GM23338 (cell line): ENCODE results near the gene SPATA1. TPM values are rescaled to one million over a fixed set of nuclear protein-coding genes. Genes with fewer than 3 reads are reported as not detected.

Experiments
- ATAC-seq: fragments of 200-7000 bp; cut with Tn5 transposase; 3 replicates; pipeline ENCODE4 v1.9.1; 2020
- DNase-seq: peaks from one replicate; pipeline ENCODE4 v3.0.0-alpha.2; 2015; ENCODE audit warnings: low spot score
- H2AFZ ChIP-seq: fragments of 200-600 bp; sonication (generic); 2 replicates; pipeline ENCODE4 v1.8.0; 2016; ENCODE audit warnings: antibody characterized with exemption, mild to moderate bottlenecking, moderate library complexity
- H3F3A ChIP-seq: fragments of 200-600 bp; sonication (generic); replicated peaks from 2 replicates; pipeline ENCODE4 v1.8.0; 2017; ENCODE audit warnings: antibody characterized with exemption, mixed run types, low read depth
- H3K27ac ChIP-seq: fragments of 200-600 bp; sonication (generic); 2 replicates; pipeline ENCODE4 v1.6.1; 2016; ENCODE audit warnings: low read depth
- H3K27me3 ChIP-seq: fragments of 200-600 bp; sonication (generic); 2 replicates; pipeline ENCODE4 v1.8.0; 2016; ENCODE audit warnings: mild to moderate bottlenecking, mixed run types, moderate library complexity; ENCODE audit not compliant: insufficient read depth
- H3K36me3 ChIP-seq: fragments of 200-600 bp; sonication (generic); 2 replicates; pipeline ENCODE4 v1.8.0; 2016; ENCODE audit warnings: mild to moderate bottlenecking; ENCODE audit not compliant: insufficient read depth
- H3K4me1 ChIP-seq: fragments of 200-600 bp; sonication (generic); 2 replicates; pipeline ENCODE4 v1.8.0; 2016; ENCODE audit warnings: mild to moderate bottlenecking, moderate library complexity; ENCODE audit not compliant: insufficient read depth
- H3K4me2 ChIP-seq: fragments of 200-600 bp; sonication (generic); 2 replicates; pipeline ENCODE4 v1.7.1; 2017; ENCODE audit warnings: mixed run types
- H3K4me3 ChIP-seq: fragments of 200-600 bp; sonication (generic); 2 replicates; pipeline ENCODE4 v1.6.1; 2016; ENCODE audit warnings: mixed run types
- H3K79me2 ChIP-seq: fragments of 200-600 bp; sonication (generic); replicated peaks from 2 replicates; pipeline ENCODE4 v1.8.0; 2017; ENCODE audit warnings: mild to moderate bottlenecking; ENCODE audit not compliant: insufficient read depth
- H3K9me2 ChIP-seq: fragments of 200-600 bp; sonication (generic); 2 replicates; pipeline ENCODE4 v1.8.0; 2017; ENCODE audit not compliant: insufficient read depth
- H4K20me1 ChIP-seq: fragments of 200-600 bp; sonication (generic); replicated peaks from 2 replicates; pipeline ENCODE4 v1.8.0; 2017; ENCODE audit warnings: mild to moderate bottlenecking; ENCODE audit not compliant: insufficient read depth
- H3K27ac Mint-ChIP-seq: 2 replicates; pipeline ENCODE4 v1.8.0; 2020; ENCODE audit warnings: inconsistent platforms, mild to moderate bottlenecking, moderate library complexity, mixed read lengths
- H3K27me3 Mint-ChIP-seq: 3 replicates; pipeline ENCODE4 v1.8.0; 2022; ENCODE audit warnings: low read depth, mild to moderate bottlenecking, moderate library complexity, mixed read lengths, inconsistent platforms; ENCODE audit not compliant: insufficient read depth, poor library complexity
- H3K36me3 Mint-ChIP-seq: 3 replicates; pipeline ENCODE4 v1.8.0; 2021; ENCODE audit warnings: low read depth, mild to moderate bottlenecking, inconsistent platforms, moderate library complexity, mixed read lengths
- H3K4me1 Mint-ChIP-seq: 3 replicates; pipeline ENCODE4 v1.8.0; 2020; ENCODE audit warnings: mild to moderate bottlenecking, inconsistent platforms, mixed read lengths
- H3K4me3 Mint-ChIP-seq: 3 replicates; pipeline ENCODE4 v1.8.0; 2021; ENCODE audit warnings: moderate library complexity, mild to moderate bottlenecking, inconsistent platforms, mixed read lengths
- H3K9me3 Mint-ChIP-seq: 3 replicates; pipeline ENCODE4 v1.8.0; 2020; ENCODE audit warnings: moderate library complexity, mild to moderate bottlenecking, inconsistent platforms, mixed read lengths
- CREB1 ChIP-seq: fragments of 250-450 bp; sonication (Bioruptor Pico); IDR thresholded peaks from 2 replicates; pipeline ENCODE4 v1.5.0; 2020; ENCODE audit warnings: low read depth, mild to moderate bottlenecking, moderate library complexity
- EZH2 ChIP-seq: fragments of 200-600 bp; sonication (generic); IDR thresholded peaks from one replicate; pipeline ENCODE4 v1.8.0; 2017; ENCODE audit warnings: antibody characterized with exemption, mild to moderate bottlenecking, low read depth; ENCODE audit not compliant: unreplicated experiment
- EZH2phosphoT487 ChIP-seq: fragments of 200-600 bp; sonication (generic); IDR thresholded peaks from one replicate; pipeline ENCODE4 v1.8.1; 2018; ENCODE audit warnings: antibody characterized with exemption; ENCODE audit not compliant: unreplicated experiment
- JUNB ChIP-seq: IDR thresholded peaks from one replicate; pipeline ENCODE4 v1.6.1; 2016; ENCODE audit warnings: antibody characterized with exemption; ENCODE audit not compliant: unreplicated experiment
- NANOG ChIP-seq: IDR thresholded peaks from 2 replicates; pipeline ENCODE4 v1.6.1; 2016; ENCODE audit warnings: antibody characterized with exemption, borderline replicate concordance
- POLR2AphosphoS5 ChIP-seq: IDR thresholded peaks from 2 replicates; pipeline ENCODE4 v1.6.1; 2016; ENCODE audit warnings: antibody characterized with exemption, low read depth
- STAT1 ChIP-seq: IDR thresholded peaks from one replicate; pipeline ENCODE4 v1.6.1; 2016; ENCODE audit warnings: antibody characterized with exemption; ENCODE audit not compliant: unreplicated experiment
- ZNF114 ChIP-seq: fragments of 250-450 bp; sonication (Bioruptor Pico); IDR thresholded peaks from 2 replicates; pipeline ENCODE4 v1.5.0; 2020; ENCODE audit warnings: mild to moderate bottlenecking, moderate library complexity
- polyA plus RNA-seq: library from polyadenylated mRNA; unstranded; fragments of >200 nt; fragmentation: Nextera tagmentation; extraction: Ambion mirVana; gene quantifications from 2 replicates; pipeline ENCODE4 v1.2.1, GENCODE V29; 2016
- total RNA-seq: library from RNA; depleted of rRNA; stranded (reverse); fragments of >200 nt; shearing (Covaris generic); gene quantifications from 2 replicates; pipeline ENCODE4 v1.2.3, GENCODE V29; 2014
- TF ChIP-seq, protein P1 (sequence below), 2 experiments: fragments of 200-600 bp in 1 of 2; sonication (generic) in 1 of 2; conservative IDR thresholded peaks; 2 replicates each; pipeline versions ENCODE4 v1.5.1 to v1.6.1; 2016 to 2017; ENCODE audit warnings: antibody characterized with exemption in 2 of 2, low read depth in 2 of 2, mild to moderate bottlenecking in 2 of 2, moderate library complexity in 1 of 2

The SPATA1 gene
- total and polyA plus RNA-seq, 2 experiments from 2014 or later = 3.3 TPM; not detected in 1

DNA sequence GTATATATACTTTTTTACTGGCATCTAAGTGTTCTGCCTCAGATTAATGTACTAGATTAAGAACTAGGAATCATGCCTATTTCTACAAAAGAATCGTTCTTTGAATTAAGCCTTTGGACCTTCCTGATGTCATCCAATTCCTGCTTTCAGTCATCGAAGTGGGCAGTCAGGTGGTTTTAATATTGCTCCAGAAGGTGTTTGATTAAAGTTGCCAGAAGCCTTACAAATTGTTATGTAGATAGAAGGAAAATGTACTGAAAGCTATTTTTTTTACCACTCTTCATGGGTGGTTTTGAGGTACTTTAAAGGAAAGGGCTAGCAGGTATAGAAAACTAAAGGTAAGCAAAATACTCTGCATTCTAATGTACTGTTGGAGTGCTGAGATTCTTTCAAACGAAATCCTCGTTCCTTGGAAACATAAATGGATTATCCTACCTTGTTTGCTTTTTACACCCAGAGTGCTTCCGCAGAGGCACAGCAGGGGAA lies 67.3 kb downstream of the SPATA1 start:
- H3K4me1 Mint-ChIP-seq = peaks cover 37% of the 10 kb centered on the region
- 0 out of 2 replicates have a peak, but pooled peaks cover 6% of the 10 kb centered on the region for H3F3A ChIP-seq
- H3K27ac ChIP-seq = peak overlapping the region; percentile 64
- peak overlapping the region; percentile 82 for H3K4me3 Mint-ChIP-seq
- H3K4me1 ChIP-seq = peaks cover 24% of the 10 kb centered on the region
- peaks cover 9% of the 10 kb centered on the region for H3K27me3 Mint-ChIP-seq
- no peaks in the 10 kb centered on the region for H3K9me3 Mint-ChIP-seq
- H3K36me3 ChIP-seq = no peaks in the 10 kb centered on the region
- H3K9me2 ChIP-seq = peaks cover 6% of the 10 kb centered on the region; the same call in 1 of the 2 replicates
- H3K27ac Mint-ChIP-seq = peak overlapping the region; percentile 91; the same call in 1 of the 2 replicates
- H3K79me2 ChIP-seq = no peaks in the 10 kb centered on the region
- H3K4me2 ChIP-seq = peak overlapping the region; percentile 75
- no peaks in the 10 kb centered on the region for H4K20me1 ChIP-seq
- TF ChIP-seq CREB1 (CRISPR knock-in tag) (no peak), NANOG (0 out of 2 replicates have a peak, but pooled peaks have one; percentile 4)
- H2AFZ ChIP-seq = peak overlapping the region; percentile 92
- peaks cover 6% of the 10 kb centered on the region; the same call in 1 of the 3 replicates for H3K36me3 Mint-ChIP-seq
- H3K4me3 ChIP-seq = peak overlapping the region; percentile 71
- no peaks in the 10 kb centered on the region for H3K27me3 ChIP-seq
- ATAC-seq (no peak), DNase-seq (no peak)

DNA sequence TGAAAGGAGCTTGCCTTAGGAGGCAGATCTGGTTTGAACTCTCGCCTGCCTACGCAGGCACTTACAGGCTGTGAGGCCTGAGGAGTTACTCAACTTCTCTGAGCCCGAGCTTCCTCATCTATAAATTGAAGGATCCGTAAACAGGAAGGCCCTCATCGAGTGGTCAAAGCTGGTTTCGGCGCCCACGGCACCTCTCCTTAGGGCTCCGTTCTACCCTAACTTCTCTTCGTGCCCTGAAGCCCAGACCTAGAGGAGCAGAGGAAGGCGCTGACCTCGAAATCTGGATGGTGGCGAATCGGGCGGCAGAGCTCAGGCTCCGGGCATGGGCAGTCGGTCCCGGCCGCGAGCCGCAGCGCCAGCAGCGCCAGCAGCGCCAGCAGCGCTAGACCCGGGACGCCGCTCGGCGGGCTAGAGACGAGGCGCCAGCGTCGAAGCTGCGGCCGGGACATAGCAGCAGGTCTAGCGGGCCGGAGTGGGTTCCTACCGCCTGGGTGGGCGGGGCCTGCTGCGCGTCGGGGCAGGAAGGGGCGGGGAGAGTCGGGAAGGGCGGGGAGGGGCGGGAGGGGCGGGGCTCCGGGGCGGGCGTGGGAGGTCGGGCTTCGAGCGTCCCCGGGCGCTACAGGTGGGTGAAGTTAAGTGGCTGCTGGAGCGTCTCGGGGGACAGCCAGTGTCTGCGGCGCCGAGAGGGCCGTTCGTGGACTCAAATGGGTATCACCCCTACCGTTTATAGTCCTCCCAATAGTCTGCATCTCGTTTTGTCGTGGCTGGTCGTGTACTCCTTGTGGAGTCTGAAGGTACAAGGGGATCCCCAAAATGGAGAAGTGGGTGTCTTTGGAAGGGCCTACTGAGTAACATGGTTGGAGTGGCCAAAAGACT lies 68.0 kb downstream of the SPATA1 start, which contains the start of gene CTBS:
Gene CTBS (minus strand): TSS at position 474 of the 876 bp plus-strand sequence. CDS start 25 bp downstream, at position 449.
- H3K4me3 ChIP-seq = peak within 1 kb of the TSS; percentile 71
- peak within 1 kb of the TSS; percentile 64 for H3K27ac ChIP-seq
- H3K79me2 ChIP-seq = no peaks in the 10 kb centered on the region
- H3K4me3 Mint-ChIP-seq = peak within 1 kb of the TSS; percentile 82
- peak; percentile 95 for DNase-seq
- H3K9me3 Mint-ChIP-seq = no peaks in the 10 kb centered on the region
- H3K4me2 ChIP-seq = peak within 1 kb of the TSS; percentile 75
- H3K9me2 ChIP-seq = peaks cover 6% of the 10 kb centered on the region; the same call in 1 of the 2 replicates
- peak within 1 kb of the TSS; percentile 92 for H2AFZ ChIP-seq
- H3K36me3 ChIP-seq = no peaks in the 10 kb centered on the region
- ATAC-seq = peak; percentile 95
- TF ChIP-seq ZNF114 (CRISPR knock-in tag) (no peak), POLR2AphosphoS5 (peak; percentile 88), CREB1 (CRISPR knock-in tag) (no peak), STAT1 (no peak), EZH2phosphoT487 (no peak), JUNB (no peak), EZH2 (no peak)
- TF ChIP-seq, protein P1, sequence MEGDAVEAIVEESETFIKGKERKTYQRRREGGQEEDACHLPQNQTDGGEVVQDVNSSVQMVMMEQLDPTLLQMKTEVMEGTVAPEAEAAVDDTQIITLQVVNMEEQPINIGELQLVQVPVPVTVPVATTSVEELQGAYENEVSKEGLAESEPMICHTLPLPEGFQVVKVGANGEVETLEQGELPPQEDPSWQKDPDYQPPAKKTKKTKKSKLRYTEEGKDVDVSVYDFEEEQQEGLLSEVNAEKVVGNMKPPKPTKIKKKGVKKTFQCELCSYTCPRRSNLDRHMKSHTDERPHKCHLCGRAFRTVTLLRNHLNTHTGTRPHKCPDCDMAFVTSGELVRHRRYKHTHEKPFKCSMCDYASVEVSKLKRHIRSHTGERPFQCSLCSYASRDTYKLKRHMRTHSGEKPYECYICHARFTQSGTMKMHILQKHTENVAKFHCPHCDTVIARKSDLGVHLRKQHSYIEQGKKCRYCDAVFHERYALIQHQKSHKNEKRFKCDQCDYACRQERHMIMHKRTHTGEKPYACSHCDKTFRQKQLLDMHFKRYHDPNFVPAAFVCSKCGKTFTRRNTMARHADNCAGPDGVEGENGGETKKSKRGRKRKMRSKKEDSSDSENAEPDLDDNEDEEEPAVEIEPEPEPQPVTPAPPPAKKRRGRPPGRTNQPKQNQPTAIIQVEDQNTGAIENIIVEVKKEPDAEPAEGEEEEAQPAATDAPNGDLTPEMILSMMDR (conservative IDR thresholded peaks at IDR 0.05; ENCODE audit: low read depth in 2 of 2) = no peak
- peaks cover 24% of the 10 kb centered on the region for H3K4me1 ChIP-seq
- peaks cover 2% of the 10 kb centered on the region; the same call in 1 of the 3 replicates for H3K36me3 Mint-ChIP-seq
- no peaks in the 10 kb centered on the region for H4K20me1 ChIP-seq
- no peaks in the 10 kb centered on the region for H3K27me3 ChIP-seq
- H3K27me3 Mint-ChIP-seq = peaks cover 9% of the 10 kb centered on the region
- H3K27ac Mint-ChIP-seq = peak within 1 kb of the TSS; percentile 91
- peaks cover 37% of the 10 kb centered on the region for H3K4me1 Mint-ChIP-seq
- 0 out of 2 replicates have a peak, but pooled peaks cover 6% of the 10 kb centered on the region for H3F3A ChIP-seq
